Neural progenitor cell (in vitro differentiated cells): ENCODE results near the gene ZNF57.

ENCODE experiments used
- EZH2 ChIP-seq: fragments of 200-600 bp; sonication (generic); IDR thresholded peaks from 2 replicates; pipeline ENCODE4 v1.6.1; 2017; ENCODE audit warnings: antibody characterized with exemption, mild to moderate bottlenecking, moderate library complexity
- TF ChIP-seq, protein P1 (sequence below): fragments of 200-600 bp; sonication (generic); IDR thresholded peaks from 2 replicates; pipeline ENCODE4 v1.5.1; 2017; ENCODE audit warnings: antibody characterized with exemption, mild to moderate bottlenecking

DNA sequence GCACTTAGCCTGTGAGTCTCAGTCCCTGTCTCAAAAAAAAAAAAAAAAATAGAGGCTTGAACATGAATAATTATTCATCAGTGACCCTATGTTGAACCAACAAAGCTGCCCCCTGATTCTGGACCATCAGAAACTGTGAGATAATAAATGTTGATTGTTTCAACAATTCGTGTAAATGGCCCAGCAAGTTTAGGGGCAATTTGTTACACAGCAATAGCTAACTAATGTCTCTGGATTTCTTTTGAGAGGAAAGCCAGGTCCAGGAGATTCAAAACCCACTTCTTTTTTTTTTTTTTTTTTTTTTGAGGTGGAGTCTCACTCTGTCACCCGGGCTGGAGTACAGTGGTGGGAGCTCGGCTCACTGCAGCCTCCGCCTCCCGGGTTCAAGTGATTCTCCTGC is 64.1 kb downstream of the ZNF57 start:
- TF ChIP-seq, protein P1, sequence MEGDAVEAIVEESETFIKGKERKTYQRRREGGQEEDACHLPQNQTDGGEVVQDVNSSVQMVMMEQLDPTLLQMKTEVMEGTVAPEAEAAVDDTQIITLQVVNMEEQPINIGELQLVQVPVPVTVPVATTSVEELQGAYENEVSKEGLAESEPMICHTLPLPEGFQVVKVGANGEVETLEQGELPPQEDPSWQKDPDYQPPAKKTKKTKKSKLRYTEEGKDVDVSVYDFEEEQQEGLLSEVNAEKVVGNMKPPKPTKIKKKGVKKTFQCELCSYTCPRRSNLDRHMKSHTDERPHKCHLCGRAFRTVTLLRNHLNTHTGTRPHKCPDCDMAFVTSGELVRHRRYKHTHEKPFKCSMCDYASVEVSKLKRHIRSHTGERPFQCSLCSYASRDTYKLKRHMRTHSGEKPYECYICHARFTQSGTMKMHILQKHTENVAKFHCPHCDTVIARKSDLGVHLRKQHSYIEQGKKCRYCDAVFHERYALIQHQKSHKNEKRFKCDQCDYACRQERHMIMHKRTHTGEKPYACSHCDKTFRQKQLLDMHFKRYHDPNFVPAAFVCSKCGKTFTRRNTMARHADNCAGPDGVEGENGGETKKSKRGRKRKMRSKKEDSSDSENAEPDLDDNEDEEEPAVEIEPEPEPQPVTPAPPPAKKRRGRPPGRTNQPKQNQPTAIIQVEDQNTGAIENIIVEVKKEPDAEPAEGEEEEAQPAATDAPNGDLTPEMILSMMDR, result no peak
- no peak for TF ChIP-seq EZH2
